Measurements from ENCODE around the gene ZNF672. TPM values are rescaled to one million over a fixed set of nuclear protein-coding genes. Genes with fewer than 3 reads are reported as not detected.

Gene ZNF672
- total and polyA plus RNA-seq, 2 of the 13 experiments (the other 11 are each of a cell fraction or from before 2014, with no cell fraction given): 17.2 to 22.9 TPM

DNA sequence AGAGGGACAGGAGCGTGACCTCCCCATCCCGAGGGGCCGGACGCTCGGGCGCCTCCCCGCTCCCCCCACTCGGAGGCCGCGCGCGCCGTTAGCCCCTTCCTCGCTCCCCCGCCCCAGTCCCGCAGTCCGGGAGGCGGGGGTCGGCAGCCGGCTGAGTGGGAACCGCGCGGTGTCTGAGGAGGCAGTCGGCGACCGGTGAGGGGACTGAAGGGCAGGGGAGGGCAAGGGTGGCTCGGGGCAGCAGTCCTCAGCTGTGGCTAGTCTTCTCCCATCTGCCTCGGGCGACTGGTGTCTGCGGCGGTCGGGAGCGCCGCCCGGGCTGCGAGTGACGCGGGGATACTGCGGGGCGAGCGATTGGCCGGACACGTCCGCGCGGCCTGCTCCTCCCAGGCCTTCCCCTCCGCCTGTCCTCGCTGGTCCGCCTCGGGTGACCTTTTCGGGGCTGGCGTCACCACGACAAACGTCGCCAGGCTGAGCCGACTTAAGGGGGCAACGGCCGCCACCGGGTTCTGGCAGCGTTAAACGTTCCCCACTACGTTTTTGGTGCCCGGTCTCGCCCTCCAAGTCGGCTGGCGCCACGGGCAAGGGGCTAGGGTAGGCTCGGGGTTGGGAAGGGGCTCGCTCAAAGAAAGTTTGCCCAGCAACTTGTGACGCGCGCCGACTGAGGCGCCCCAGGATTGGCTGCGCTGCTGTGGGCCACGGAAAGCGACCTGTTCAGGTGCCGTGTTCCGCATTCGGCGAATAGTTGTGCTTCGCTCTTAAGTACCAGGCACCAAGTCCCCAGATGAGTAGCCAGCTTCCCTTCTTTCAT is 538 bp downstream of the ZNF672 start (continued):
- peak; percentile 44 for TF ChIP-seq IKZF4 (CRISPR knock-in tag; IDR thresholded peaks at IDR 0.05; ENCODE audit: borderline replicate concordance, low read depth, not compliant biosample characterization)
- TF ChIP-seq, protein P1, sequence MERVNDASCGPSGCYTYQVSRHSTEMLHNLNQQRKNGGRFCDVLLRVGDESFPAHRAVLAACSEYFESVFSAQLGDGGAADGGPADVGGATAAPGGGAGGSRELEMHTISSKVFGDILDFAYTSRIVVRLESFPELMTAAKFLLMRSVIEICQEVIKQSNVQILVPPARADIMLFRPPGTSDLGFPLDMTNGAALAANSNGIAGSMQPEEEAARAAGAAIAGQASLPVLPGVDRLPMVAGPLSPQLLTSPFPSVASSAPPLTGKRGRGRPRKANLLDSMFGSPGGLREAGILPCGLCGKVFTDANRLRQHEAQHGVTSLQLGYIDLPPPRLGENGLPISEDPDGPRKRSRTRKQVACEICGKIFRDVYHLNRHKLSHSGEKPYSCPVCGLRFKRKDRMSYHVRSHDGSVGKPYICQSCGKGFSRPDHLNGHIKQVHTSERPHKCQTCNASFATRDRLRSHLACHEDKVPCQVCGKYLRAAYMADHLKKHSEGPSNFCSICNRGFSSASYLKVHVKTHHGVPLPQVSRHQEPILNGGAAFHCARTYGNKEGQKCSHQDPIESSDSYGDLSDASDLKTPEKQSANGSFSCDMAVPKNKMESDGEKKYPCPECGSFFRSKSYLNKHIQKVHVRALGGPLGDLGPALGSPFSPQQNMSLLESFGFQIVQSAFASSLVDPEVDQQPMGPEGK (CRISPR knock-in tag; IDR thresholded peaks at IDR 0.05): 0 out of 2 replicates have a peak, but pooled peaks have one; percentile 39
- TF ChIP-seq ZNF605 (CRISPR knock-in tag; IDR thresholded peaks at IDR 0.05): 0 out of 2 replicates have a peak, but pooled peaks have one; percentile 30
- no peak for TF ChIP-seq SNRNP70 (IDR thresholded peaks at IDR 0.05; ENCODE audit: low read depth, low read length)
- TF ChIP-seq GATAD1 (CRISPR knock-in tag; IDR thresholded peaks at IDR 0.05): peak; percentile 24; the same call in 1 of the 2 replicates
- TF ChIP-seq HOXA7 (CRISPR knock-in tag; IDR thresholded peaks at IDR 0.05): no peak
- TF ChIP-seq SMARCC2 (IDR thresholded peaks at IDR 0.05): no peak
- 0 out of 2 replicates have a peak, but pooled peaks have one; percentile 50 for TF ChIP-seq KLF12 (CRISPR knock-in tag; IDR thresholded peaks at IDR 0.05; ENCODE audit: borderline replicate concordance)
- no peak; the same call in 1 of the 2 replicates for TF ChIP-seq KMT2A (CRISPR knock-in tag; IDR thresholded peaks at IDR 0.05)
- peak; percentile 67; the same call in 1 of the 2 replicates for TF ChIP-seq ZNF333 (CRISPR knock-in tag; IDR thresholded peaks at IDR 0.05; ENCODE audit: borderline replicate concordance)
- no peak; the same call in 1 of the 2 replicates for TF ChIP-seq PPARG (CRISPR knock-in tag; conservative IDR thresholded peaks at IDR 0.05)
- TF ChIP-seq HNRNPK (IDR thresholded peaks at IDR 0.05; ENCODE audit: low read depth, low read length, poor library complexity, severe bottlenecking): peak; percentile 80
- TF ChIP-seq, protein P2, sequence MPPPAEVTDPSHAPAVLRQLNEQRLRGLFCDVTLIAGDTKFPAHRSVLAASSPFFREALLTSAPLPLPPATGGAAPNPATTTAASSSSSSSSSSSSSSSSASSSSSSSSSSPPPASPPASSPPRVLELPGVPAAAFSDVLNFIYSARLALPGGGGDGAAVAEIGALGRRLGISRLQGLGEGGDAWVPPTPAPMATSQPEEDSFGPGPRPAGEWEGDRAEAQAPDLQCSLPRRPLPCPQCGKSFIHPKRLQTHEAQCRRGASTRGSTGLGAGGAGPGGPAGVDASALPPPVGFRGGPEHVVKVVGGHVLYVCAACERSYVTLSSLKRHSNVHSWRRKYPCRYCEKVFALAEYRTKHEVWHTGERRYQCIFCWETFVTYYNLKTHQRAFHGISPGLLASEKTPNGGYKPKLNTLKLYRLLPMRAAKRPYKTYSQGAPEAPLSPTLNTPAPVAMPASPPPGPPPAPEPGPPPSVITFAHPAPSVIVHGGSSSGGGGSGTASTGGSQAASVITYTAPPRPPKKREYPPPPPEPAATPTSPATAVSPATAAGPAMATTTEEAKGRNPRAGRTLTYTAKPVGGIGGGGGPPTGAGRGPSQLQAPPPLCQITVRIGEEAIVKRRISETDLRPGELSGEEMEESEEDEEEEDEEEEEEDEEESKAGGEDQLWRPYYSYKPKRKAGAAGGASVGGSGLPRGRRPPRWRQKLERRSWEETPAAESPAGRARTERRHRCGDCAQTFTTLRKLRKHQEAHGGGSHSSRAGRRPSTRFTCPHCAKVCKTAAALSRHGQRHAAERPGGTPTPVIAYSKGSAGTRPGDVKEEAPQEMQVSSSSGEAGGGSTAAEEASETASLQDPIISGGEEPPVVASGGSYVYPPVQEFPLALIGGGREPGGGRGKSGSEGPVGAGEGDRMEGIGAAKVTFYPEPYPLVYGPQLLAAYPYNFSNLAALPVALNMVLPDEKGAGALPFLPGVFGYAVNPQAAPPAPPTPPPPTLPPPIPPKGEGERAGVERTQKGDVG (CRISPR knock-in tag; IDR thresholded peaks at IDR 0.05; ENCODE audit: borderline replicate concordance): no peak
- TF ChIP-seq, protein P3, sequence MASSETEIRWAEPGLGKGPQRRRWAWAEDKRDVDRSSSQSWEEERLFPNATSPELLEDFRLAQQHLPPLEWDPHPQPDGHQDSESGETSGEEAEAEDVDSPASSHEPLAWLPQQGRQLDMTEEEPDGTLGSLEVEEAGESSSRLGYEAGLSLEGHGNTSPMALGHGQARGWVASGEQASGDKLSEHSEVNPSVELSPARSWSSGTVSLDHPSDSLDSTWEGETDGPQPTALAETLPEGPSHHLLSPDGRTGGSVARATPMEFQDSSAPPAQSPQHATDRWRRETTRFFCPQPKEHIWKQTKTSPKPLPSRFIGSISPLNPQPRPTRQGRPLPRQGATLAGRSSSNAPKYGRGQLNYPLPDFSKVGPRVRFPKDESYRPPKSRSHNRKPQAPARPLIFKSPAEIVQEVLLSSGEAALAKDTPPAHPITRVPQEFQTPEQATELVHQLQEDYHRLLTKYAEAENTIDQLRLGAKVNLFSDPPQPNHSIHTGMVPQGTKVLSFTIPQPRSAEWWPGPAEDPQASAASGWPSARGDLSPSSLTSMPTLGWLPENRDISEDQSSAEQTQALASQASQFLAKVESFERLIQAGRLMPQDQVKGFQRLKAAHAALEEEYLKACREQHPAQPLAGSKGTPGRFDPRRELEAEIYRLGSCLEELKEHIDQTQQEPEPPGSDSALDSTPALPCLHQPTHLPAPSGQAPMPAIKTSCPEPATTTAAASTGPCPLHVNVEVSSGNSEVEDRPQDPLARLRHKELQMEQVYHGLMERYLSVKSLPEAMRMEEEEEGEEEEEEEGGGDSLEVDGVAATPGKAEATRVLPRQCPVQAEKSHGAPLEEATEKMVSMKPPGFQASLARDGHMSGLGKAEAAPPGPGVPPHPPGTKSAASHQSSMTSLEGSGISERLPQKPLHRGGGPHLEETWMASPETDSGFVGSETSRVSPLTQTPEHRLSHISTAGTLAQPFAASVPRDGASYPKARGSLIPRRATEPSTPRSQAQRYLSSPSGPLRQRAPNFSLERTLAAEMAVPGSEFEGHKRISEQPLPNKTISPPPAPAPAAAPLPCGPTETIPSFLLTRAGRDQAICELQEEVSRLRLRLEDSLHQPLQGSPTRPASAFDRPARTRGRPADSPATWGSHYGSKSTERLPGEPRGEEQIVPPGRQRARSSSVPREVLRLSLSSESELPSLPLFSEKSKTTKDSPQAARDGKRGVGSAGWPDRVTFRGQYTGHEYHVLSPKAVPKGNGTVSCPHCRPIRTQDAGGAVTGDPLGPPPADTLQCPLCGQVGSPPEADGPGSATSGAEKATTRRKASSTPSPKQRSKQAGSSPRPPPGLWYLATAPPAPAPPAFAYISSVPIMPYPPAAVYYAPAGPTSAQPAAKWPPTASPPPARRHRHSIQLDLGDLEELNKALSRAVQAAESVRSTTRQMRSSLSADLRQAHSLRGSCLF (CRISPR knock-in tag; IDR thresholded peaks at IDR 0.05; ENCODE audit: borderline replicate concordance): no peak

Data from HepG2 (cell line).